ENCODE measurements around the gene RELB.

DNA sequence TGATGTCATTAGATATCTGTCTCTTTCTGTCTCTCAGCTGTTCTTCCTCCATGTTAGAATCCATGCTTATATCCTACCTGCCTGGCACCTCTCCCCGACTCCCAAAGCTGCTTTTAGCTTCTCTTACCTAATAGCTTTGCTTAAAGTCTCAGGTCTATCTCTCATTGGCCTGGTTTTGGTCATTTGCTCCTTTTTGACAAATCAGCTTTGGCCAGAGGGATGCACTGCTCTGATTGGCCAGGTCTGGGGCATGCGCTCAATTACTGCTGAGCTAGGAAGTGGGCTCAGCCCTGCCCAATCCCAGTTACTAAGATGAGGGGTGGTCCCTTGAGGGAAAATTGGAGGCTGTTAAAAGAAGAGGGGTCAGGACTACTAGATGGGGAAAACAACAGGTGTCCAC, 26.1 kb downstream of the RELB start:
- TF ChIP-seq TAF1 (IDR thresholded peaks at IDR 0.05; ENCODE audit: borderline replicate concordance, low read depth, low read length) (no peak), POLR2AphosphoS5 (IDR thresholded peaks at IDR 0.05; ENCODE audit: low read depth, low read length) (no peak)

Data from GM12892 (cell line).